Mesenchymal stem cell (in vitro differentiated cells and primary cell): Measurements from ENCODE around the gene MICU1.
"Not testable (repeated sequence)": the region's sequence is repeated elsewhere in the genome, so short reads cannot be mapped to it uniquely, and the experiment has no call there.

Experiments
- DNase-seq: peaks from one replicate; pipeline ENCODE4 v3.0.0-alpha.2; 2013
- H2AFZ ChIP-seq: one replicate; pipeline ENCODE4 v1.6.1; 2013; ENCODE audit warnings: low read depth, mild to moderate bottlenecking, control low read depth, inconsistent platforms, low read length, moderate library complexity
- H2AK5ac ChIP-seq: 2 replicates; pipeline ENCODE4 v1.6.1; 2013; ENCODE audit warnings: low read length, moderate library complexity, mild to moderate bottlenecking, inconsistent platforms; ENCODE audit not compliant: severe bottlenecking
- H2BK120ac ChIP-seq: one replicate; pipeline ENCODE4 v1.6.1; 2013; ENCODE audit warnings: low read depth, mild to moderate bottlenecking, inconsistent platforms, low read length, moderate library complexity
- H2BK12ac ChIP-seq, 2 experiments: one replicate each; pipeline ENCODE4 v1.6.1; 2013; ENCODE audit warnings: inconsistent platforms in 2 of 2, low read length in 2 of 2, mild to moderate bottlenecking in 2 of 2, moderate library complexity in 2 of 2, control low read depth in 1 of 2
- H2BK15ac ChIP-seq: one replicate; pipeline ENCODE4 v1.6.1; 2013; ENCODE audit warnings: mild to moderate bottlenecking, low read depth, inconsistent platforms; ENCODE audit not compliant: poor library complexity, severe bottlenecking
- H2BK5ac ChIP-seq: 2 replicates; pipeline ENCODE4 v1.6.1; 2013; ENCODE audit warnings: low read depth, mild to moderate bottlenecking, low read length, control low read depth, inconsistent platforms; ENCODE audit not compliant: poor library complexity, severe bottlenecking
- H3K14ac ChIP-seq, 2 experiments: one replicate each; pipeline ENCODE4 v1.6.1; 2013; ENCODE audit warnings: inconsistent platforms in 2 of 2, low read length in 2 of 2, control low read depth in 1 of 2, mild to moderate bottlenecking in 1 of 2, moderate library complexity in 1 of 2
- H3K18ac ChIP-seq, 2 experiments: one replicate each; pipeline ENCODE4 v1.6.1; 2013; ENCODE audit warnings: inconsistent platforms in 2 of 2, low read length in 2 of 2, control low read depth in 1 of 2, low read depth in 1 of 2, mild to moderate bottlenecking in 1 of 2
- H3K23ac ChIP-seq, 2 experiments: one replicate each; pipeline ENCODE4 v1.6.1; 2013; ENCODE audit warnings: inconsistent platforms in 2 of 2, low read length in 2 of 2, mild to moderate bottlenecking in 2 of 2, moderate library complexity in 2 of 2, control low read depth in 1 of 2
- H3K27ac ChIP-seq: 2 replicates; pipeline ENCODE4 v1.5.1; 2013; ENCODE audit warnings: mild to moderate bottlenecking, moderate library complexity, low read length, control low read depth, inconsistent platforms; ENCODE audit not compliant: poor library complexity, severe bottlenecking
- H3K27me3 ChIP-seq, 2 experiments: 2 replicates each; pipeline versions ENCODE4 v1.6.1 to v1.7.0; 2013; ENCODE audit warnings: low read length in 2 of 2, mild to moderate bottlenecking in 2 of 2, moderate library complexity in 2 of 2, control low read depth in 1 of 2, inconsistent platforms in 1 of 2; ENCODE audit not compliant: control insufficient read depth in 1 of 2, insufficient read depth in 1 of 2
- H3K36me3 ChIP-seq, 2 experiments: 2 replicates each; pipeline versions ENCODE4 v1.6.1 to v1.7.0; 2013; ENCODE audit warnings: low read length in 2 of 2, control low read depth in 1 of 2, inconsistent platforms in 1 of 2, low read depth in 1 of 2, mild to moderate bottlenecking in 1 of 2; ENCODE audit not compliant: insufficient read depth in 2 of 2, control insufficient read depth in 1 of 2
- H3K4ac ChIP-seq, 2 experiments: one replicate each; pipeline ENCODE4 v1.6.1; 2013; ENCODE audit warnings: inconsistent platforms in 2 of 2, low read length in 2 of 2, mild to moderate bottlenecking in 2 of 2, moderate library complexity in 2 of 2, control low read depth in 1 of 2, low read depth in 1 of 2
- H3K4me1 ChIP-seq: 2 replicates; pipeline ENCODE4 v1.6.1; 2013; ENCODE audit warnings: low read depth, low read length, control low read depth; ENCODE audit not compliant: control insufficient read depth, insufficient read depth
- H3K4me2 ChIP-seq: 2 replicates; pipeline ENCODE4 v1.6.1; 2013; ENCODE audit warnings: low read length, mild to moderate bottlenecking, inconsistent platforms; ENCODE audit not compliant: poor library complexity, severe bottlenecking
- H3K4me3 ChIP-seq, 2 experiments: 2 replicates each; pipeline versions ENCODE4 v1.5.1 to v1.7.0; 2013; ENCODE audit warnings: low read length in 2 of 2, mild to moderate bottlenecking in 2 of 2, control low read depth in 1 of 2, low read depth in 1 of 2; ENCODE audit not compliant: insufficient read depth in 1 of 2
- H3K79me1 ChIP-seq: replicated peaks from 2 replicates; pipeline ENCODE4 v1.6.1; 2013; ENCODE audit warnings: mild to moderate bottlenecking, control low read depth, low read length, inconsistent platforms; ENCODE audit not compliant: poor library complexity, severe bottlenecking
- H3K9ac ChIP-seq: 2 replicates; pipeline ENCODE4 v1.7.0; 2013; ENCODE audit warnings: mild to moderate bottlenecking, low read length, moderate library complexity
- H3K9me3 ChIP-seq: 2 replicates; pipeline ENCODE4 v1.7.0; 2013; ENCODE audit warnings: mild to moderate bottlenecking, low read length; ENCODE audit not compliant: control insufficient read depth
- H4K8ac ChIP-seq: one replicate; pipeline ENCODE4 v1.6.1; 2013; ENCODE audit warnings: inconsistent platforms, mild to moderate bottlenecking, low read length, moderate library complexity
- H4K91ac ChIP-seq: one replicate; pipeline ENCODE4 v1.6.1; 2013; ENCODE audit warnings: mild to moderate bottlenecking, low read length, inconsistent platforms
- WGBS: methylation state at CpG from one replicate; pipeline ENCODE4 v1.1.7; 2013; ENCODE audit warnings: mixed read lengths; 5-methylcytosine and 5-hydroxymethylcytosine counted together

Gene MICU1

GRCh38 chr10:72470666-72471065 lies 155.2 kb downstream of the MICU1 start:
- Histone ChIP-seq H3K23ac (no peak overlapping the region), H3K27me3 (no peaks in the 10 kb centered on the region), H3K14ac (no peak overlapping the region), H3K9me3 (no peaks in the 10 kb centered on the region), H2BK15ac (no peak overlapping the region), H3K4me2 (no peak overlapping the region), H2BK5ac (no peak overlapping the region), H3K4me3 (no peak overlapping the region), H3K36me3 (peaks cover 6 to 54% of the 10 kb centered on the region in 2 experiments), H3K79me1 (no peaks in the 10 kb centered on the region), H3K9ac (no peak overlapping the region), H3K18ac (no peak overlapping the region), H4K91ac (no peak overlapping the region), H3K27ac (no peak overlapping the region), H2AFZ (no peak overlapping the region), H2BK12ac (no peak overlapping the region), H3K4ac (no peak overlapping the region), H2AK5ac (no peak overlapping the region), H3K4me1 (no peaks in the 10 kb centered on the region), H2BK120ac (no peak overlapping the region), H4K8ac (no peak overlapping the region)
- DNase-seq = no peak
- no CpG with 5 or more reads among the region's 1 CpG for WGBS

- H2AFZ ChIP-seq, H2BK15ac ChIP-seq, H3K18ac ChIP-seq, H3K14ac ChIP-seq, H4K91ac ChIP-seq, H3K4me1 ChIP-seq, H3K79me1 ChIP-seq, DNase-seq, H2AK5ac ChIP-seq, H3K4me3 ChIP-seq, H2BK5ac ChIP-seq, H3K4ac ChIP-seq, H3K23ac ChIP-seq, H4K8ac ChIP-seq, H3K4me2 ChIP-seq, H2BK12ac ChIP-seq, H3K9me3 ChIP-seq, H3K9ac ChIP-seq, H3K27ac ChIP-seq, H3K27me3 ChIP-seq, H2BK120ac ChIP-seq: not testable (repeated sequence)
- peaks cover 0 to 34% of the 10 kb centered on the region in 2 experiments for H3K36me3 ChIP-seq
- WGBS = 95% methylated on average over 6 of the region's 7 CpGs
Observed at GRCh38 chr10:72467064-72467463, 158.8 kb downstream of the MICU1 start.

GRCh38 chr10:72466018-72466417 lies 159.9 kb downstream of the MICU1 start:
- Histone ChIP-seq H2AK5ac (no peak overlapping the region), H3K14ac (no peak overlapping the region), H3K9ac (no peak overlapping the region), H3K4me3 (no peak overlapping the region), H4K8ac (no peak overlapping the region), H2AFZ (no peak overlapping the region), H3K4me1 (no peaks in the 10 kb centered on the region), H3K9me3 (no peaks in the 10 kb centered on the region), H3K4ac (no peak overlapping the region), H3K36me3 (peaks cover 0 to 28% of the 10 kb centered on the region in 2 experiments), H3K79me1 (no peaks in the 10 kb centered on the region), H3K18ac (no peak overlapping the region), H2BK5ac (no peak overlapping the region), H3K4me2 (no peak overlapping the region), H3K27ac (no peak overlapping the region), H3K27me3 (no peaks in the 10 kb centered on the region), H4K91ac (no peak overlapping the region), H3K23ac (no peak overlapping the region), H2BK12ac (no peak overlapping the region), H2BK15ac (no peak overlapping the region), H2BK120ac (no peak overlapping the region)
- 75% methylated on average over 4 of the region's 4 CpGs for WGBS
- no peak for DNase-seq

GRCh38 chr10:72464438-72464837 lies 161.4 kb downstream of the MICU1 start:
- DNase-seq = no peak
- H3K14ac ChIP-seq = no peak overlapping the region
- H3K18ac ChIP-seq = no peak overlapping the region
- no peak overlapping the region for H2BK12ac ChIP-seq
- H3K27me3 ChIP-seq = no peaks in the 10 kb centered on the region
- H2AK5ac ChIP-seq = no peak overlapping the region
- no peak overlapping the region for H2BK5ac ChIP-seq
- no peak overlapping the region for H2AFZ ChIP-seq
- H3K4ac ChIP-seq = no peak overlapping the region
- H3K23ac ChIP-seq = no peak overlapping the region
- H4K91ac ChIP-seq = no peak overlapping the region
- H3K4me3 ChIP-seq = no peak overlapping the region
- no peak overlapping the region for H3K9ac ChIP-seq
- no peak overlapping the region for H2BK15ac ChIP-seq
- no peaks in the 10 kb centered on the region for H3K9me3 ChIP-seq
- no peaks in the 10 kb centered on the region for H3K4me1 ChIP-seq
- H3K27ac ChIP-seq = no peak overlapping the region
- peaks cover 0 to 15% of the 10 kb centered on the region in 2 experiments for H3K36me3 ChIP-seq
- no peak overlapping the region for H4K8ac ChIP-seq
- H3K4me2 ChIP-seq = no peak overlapping the region
- no peaks in the 10 kb centered on the region for H3K79me1 ChIP-seq
- H2BK120ac ChIP-seq = no peak overlapping the region
- no CpG with 5 or more reads among the region's 2 CpGs for WGBS
